Measurements from ENCODE around the gene SLC6A13.
"Not testable (repeated sequence)": the region's sequence is repeated elsewhere in the genome, so short reads cannot be mapped to it uniquely, and the experiment has no call there.

SLC6A13 gene

DNA sequence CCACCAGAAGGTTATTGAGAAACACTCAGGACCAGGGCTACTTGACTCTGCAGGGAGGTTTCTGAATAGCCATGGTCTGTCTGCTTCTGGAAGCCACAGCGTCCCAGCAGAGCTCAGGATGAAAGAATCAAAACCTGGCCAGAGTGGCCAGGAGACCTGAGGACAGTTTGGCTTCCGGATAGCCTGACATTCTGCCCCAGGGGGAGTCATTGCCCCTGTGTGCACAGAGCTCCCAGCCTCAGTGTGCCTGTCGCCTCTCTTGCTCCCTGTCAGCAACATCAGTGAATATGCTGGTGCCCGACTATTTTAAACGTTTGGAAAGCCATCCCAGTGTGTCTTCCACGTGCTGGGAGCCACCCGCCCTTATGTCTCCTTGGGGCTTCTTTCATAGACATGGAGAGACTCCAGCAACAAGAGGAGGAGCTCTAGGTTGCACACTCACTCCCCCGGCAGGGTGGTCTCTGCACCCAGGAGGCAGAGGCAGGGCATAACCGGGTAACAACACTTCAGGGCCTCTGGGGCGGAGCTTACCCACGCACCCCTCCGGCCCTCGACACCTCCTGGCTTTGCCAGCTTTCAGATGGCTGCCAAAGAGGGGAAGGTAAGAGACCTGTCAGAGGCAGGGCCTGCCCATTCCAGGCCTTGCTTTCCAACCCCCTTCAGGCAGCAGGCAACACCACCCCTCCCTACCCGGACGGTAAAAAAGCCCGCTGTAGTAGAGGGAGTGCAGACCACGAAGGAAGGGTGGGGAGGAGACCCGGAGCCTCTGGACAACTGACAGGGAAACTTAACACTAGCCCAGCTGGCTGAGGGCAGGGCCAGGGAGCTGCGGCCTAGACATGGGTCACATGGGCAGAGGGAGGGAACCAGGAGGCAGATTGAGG lies 29.7 kb downstream of the SLC6A13 start:
- DNase-seq: no peak

DNA sequence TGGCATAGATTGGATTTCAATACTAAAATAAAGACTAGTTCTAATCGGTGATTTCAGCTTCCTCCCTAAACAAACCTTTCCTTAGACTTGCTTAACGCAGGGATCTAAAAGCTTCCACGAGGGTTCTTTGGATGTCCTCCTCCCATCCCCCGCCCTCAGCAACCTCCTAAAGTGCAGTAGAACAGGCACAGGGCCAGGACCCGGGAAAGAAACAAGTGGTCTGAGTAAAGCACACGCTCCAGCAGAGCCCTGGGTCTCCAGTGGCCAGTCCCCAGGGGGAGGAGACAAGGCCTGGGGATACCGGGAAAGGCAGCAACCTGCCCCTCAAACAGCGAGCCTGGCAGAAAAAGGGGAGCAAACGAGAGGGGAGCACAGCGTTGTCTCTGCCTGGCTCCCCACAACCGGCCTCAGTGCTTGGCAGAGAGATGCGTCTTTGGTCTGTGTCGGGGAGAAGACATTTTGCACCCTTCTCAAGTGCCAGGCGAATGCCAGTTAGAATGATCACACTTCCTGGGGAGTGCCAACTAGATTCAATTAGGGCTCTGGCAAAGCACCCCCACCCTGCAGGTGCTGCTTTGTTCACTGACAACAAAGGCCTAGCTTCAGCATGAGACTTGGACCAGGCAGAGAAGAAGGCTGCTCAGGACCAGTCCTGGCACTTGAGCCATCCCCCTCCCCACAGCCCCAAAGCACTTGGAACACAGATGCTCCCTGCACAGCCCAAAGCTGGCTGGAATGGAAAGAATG lies 31.5 kb downstream of the SLC6A13 start:
- DNase-seq: no peak

GRCh38 chr12:229441-230191 lies 33.0 kb downstream of the SLC6A13 start:
- DNase-seq: no peak

- no peak for DNase-seq
These were observed 33.8 kb downstream of the SLC6A13 start for GRCh38 chr12:228846-229200.

- DNase-seq: no peak
These were observed 34.5 kb downstream of the SLC6A13 start for GRCh38 chr12:227923-228845.

- DNase-seq: no peak
These were observed 35.2 kb downstream of the SLC6A13 start for GRCh38 chr12:227286-227915.

- DNase-seq: no peak
These were observed 36.2 kb downstream of the SLC6A13 start for GRCh38 chr12:226401-226800.

DNA sequence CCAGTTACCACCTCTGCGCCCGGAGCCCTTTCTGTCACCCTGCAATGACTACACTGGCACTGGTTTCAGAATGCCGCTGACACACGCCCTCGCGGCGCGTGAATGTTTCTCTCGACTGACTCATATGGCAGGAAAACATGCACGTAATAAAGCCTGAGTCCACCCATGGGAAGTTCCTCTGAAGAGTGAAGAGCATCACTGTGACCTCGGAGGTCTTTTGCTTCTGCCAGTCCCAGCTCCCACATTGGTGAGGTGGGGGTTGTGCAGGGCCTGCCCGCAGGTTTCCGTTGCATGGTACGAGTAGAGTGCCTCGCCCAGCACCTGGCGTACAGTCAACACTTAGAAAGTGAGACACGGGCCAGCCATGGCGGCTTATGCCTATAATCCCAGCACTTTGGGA lies 37.6 kb downstream of the SLC6A13 start:
- no peak for DNase-seq

DNA sequence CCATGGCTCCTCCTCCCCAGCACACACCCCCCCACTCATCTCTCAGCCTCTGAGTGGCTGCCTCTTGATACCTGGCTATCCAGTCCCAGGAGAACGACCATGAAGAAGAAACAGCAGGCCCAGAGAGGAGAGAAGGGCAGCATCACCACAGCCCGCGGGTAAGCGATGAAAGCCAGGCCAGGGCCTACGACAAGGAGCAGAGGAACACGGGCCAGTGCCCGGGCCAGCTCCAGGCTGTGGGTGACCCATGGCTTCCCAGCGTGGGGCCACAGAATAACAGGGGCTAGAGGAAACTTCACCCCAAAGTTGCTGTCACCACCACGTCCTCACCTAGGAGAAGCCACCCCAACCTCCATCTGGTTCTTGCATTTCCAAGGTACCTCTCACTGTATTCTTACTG lies 38.3 kb downstream of the SLC6A13 start:
- DNase-seq: no peak

- no peak for DNase-seq
These were observed 38.8 kb downstream of the SLC6A13 start for GRCh38 chr12:223841-224240.

- no peak for DNase-seq
These were observed 40.9 kb downstream of the SLC6A13 start for GRCh38 chr12:221736-222135.

- DNase-seq: no peak
These were observed 41.6 kb downstream of the SLC6A13 start for GRCh38 chr12:220946-221550.

DNA sequence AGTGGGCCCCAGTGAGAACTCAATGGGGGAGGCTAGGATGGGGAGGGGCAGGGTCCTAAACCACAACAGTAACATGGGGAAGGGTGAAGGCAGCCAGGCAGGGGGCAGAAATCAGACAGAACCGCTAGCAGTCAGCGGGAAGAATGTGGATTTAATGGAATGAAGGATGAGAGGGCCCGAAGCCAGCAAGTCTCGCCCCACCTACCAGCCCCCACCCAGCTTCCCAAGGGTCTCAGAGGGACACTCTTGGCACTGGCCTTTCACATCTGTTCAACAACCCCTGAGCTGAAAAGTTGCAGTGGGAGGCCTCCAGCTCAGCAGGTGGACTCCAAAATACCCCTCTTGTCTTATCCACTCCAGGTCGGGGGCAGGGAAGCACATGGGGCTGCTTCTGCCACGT lies 42.1 kb downstream of the SLC6A13 start:
- DNase-seq: no peak

DNA sequence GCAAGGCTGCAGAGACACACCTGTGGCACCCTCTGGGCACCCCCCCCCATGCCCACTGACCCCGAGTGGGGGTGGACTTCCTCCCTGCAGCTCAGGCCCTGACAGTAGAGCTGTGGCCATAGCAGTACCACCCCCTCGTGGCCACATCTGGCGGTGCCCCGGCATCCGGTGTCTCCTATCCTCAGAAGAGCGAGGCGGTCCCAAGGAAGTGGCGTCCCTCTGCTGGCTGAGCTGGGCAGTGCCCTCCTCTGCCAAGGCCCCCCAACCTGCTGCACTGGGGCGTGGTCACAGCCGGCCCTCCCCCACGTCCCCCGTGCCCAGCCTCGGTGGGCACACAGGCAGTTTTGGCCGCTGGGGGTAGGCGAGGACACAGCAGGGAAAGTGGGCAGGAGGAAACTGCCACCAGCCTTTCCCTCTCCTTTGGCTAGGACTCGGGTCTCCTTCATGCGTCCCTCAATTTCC lies 42.7 kb downstream of the SLC6A13 start:
- peak; percentile 71 to 91 for DNase-seq

- no peak for DNase-seq
These were observed 43.7 kb downstream of the SLC6A13 start for GRCh38 chr12:218728-219590.

GRCh38 chr12:218221-218620 lies 44.4 kb downstream of the SLC6A13 start:
- DNase-seq: no peak

GRCh38 chr12:217029-217428 lies 45.6 kb downstream of the SLC6A13 start:
- not testable (repeated sequence) for DNase-seq

GRCh38 chr12:215116-215515 lies 47.5 kb downstream of the SLC6A13 start:
- DNase-seq: no peak

DNA sequence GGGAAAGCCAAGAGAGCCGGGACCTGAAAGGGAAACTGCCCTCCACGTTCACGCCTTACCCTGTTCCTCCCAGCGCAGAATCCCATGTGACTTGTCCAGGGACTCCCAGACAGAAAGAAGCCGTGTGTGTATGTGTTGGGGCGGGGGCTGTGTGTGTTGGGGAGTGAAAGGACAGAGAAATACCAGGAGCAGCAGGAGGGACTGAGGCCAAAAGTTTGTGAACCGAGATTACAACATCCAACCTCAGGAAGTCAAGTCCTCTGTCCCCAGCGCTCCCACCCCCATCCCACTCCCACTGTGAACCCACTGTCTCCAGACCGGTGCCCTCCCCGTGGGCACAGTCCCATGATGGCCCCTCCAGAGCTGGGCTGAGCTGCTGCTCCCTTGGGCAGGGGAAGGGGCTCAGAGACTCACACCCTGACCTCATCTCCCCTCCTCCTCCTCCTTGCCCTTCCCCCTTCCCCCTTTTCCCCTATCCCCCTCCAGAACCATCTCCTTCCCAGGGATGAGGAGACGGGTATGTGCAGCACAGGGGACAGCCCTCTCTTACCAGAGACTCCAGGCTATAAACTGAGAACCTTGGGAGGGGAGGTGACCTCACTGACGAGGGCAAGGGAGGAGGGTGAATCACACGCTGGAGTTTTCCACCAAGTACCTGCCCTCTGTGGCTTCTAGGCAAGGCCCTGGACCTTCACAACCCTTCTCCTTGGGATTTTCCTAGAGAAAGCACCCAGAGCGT lies 48.5 kb downstream of the SLC6A13 start, which contains the start of gene SLC6A12:
Gene SLC6A12, minus strand, starts transcription at position 155 of the 739 bp plus-strand sequence. CDS start 4,171 bp downstream, outside the sequence.
- no peak for DNase-seq
